Osteoblast (primary cell): ENCODE measurements around the gene ZNF215. TPM values are rescaled to one million over a fixed set of nuclear protein-coding genes. Genes with fewer than 3 reads are reported as not detected.

Experiments used
- DNase-seq: peaks from one replicate; pipeline ENCODE4 v3.0.0; 2011; ENCODE audit warnings: low spot score, mixed read lengths; ENCODE audit not compliant: insufficient read length; ENCODE audit errors: missing footprints
- H2AFZ ChIP-seq: 2 replicates; pipeline ENCODE4 v1.6.0; 2011; ENCODE audit warnings: mild to moderate bottlenecking, low read length
- H3K27ac ChIP-seq: 2 replicates; pipeline ENCODE4 v1.5.1; 2011; ENCODE audit warnings: mild to moderate bottlenecking, low read depth, low read length, moderate library complexity
- H3K27me3 ChIP-seq: 2 replicates; pipeline ENCODE4 v1.6.0; 2012; ENCODE audit warnings: mild to moderate bottlenecking, control low read depth, inconsistent platforms, low read length, moderate library complexity; ENCODE audit not compliant: insufficient read depth
- H3K36me3 ChIP-seq: 2 replicates; pipeline ENCODE4 v1.5.1; 2011; ENCODE audit warnings: mild to moderate bottlenecking, low read length, control low read depth, moderate library complexity; ENCODE audit not compliant: insufficient read depth
- H3K4me1 ChIP-seq: 2 replicates; pipeline ENCODE4 v1.5.1; 2011; ENCODE audit warnings: mild to moderate bottlenecking, low read length, control low read depth, moderate library complexity; ENCODE audit not compliant: insufficient read depth
- H3K4me2 ChIP-seq: 2 replicates; pipeline ENCODE4 v1.6.0; 2011; ENCODE audit warnings: mild to moderate bottlenecking, low read length; ENCODE audit not compliant: insufficient read depth
- H3K4me3 ChIP-seq: fragments of 200-600 bp; sonication (generic); 3 replicates; pipeline ENCODE4 v1.5.1; 2012; ENCODE audit warnings: mild to moderate bottlenecking, low read length, inconsistent platforms; ENCODE audit not compliant: insufficient read depth
- H3K79me2 ChIP-seq: 2 replicates; pipeline ENCODE4 v1.6.0; 2012; ENCODE audit warnings: mild to moderate bottlenecking, low read length, control low read depth, inconsistent platforms; ENCODE audit not compliant: insufficient read depth
- H3K9me3 ChIP-seq: 2 replicates; pipeline ENCODE4 v1.5.1; 2011; ENCODE audit warnings: low read depth, low read length, control low read depth
- H4K20me1 ChIP-seq: 2 replicates; pipeline ENCODE4 v1.6.0; 2012; ENCODE audit warnings: mild to moderate bottlenecking, low read length, control low read depth; ENCODE audit not compliant: insufficient read depth
- CTCF ChIP-seq: IDR thresholded peaks from 2 replicates; pipeline ENCODE4 v1.5.1; 2011; ENCODE audit warnings: mild to moderate bottlenecking, low read depth, low read length, moderate library complexity; ENCODE audit errors: extremely low read depth
- total RNA-seq: library from RNA; depleted of rRNA; stranded (reverse); fragments of >200 nt; gene quantifications from 2 replicates; pipeline ENCODE4 v1.2.3, GENCODE V29; 2012

Gene ZNF215
- total RNA-seq, 1 donor = 4.3 TPM

DNA sequence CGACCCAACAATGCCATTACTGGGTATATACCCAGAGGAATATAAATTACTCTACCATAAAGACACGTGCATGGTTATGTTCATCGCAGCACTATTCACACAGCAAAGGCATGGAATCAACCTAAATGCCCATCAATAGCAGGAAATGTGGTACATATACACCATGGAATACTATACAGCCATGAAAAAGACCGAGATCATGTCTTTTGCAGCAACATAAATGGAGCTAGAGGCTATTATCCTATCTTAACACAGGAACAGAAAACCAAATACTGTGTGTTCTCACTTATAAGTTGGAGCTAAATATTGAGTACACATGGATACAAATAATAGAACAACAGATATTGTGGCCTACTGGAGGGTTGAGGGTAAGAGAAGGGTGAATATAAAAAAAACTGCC is 37.4 kb upstream of the ZNF215 start:
- Histone ChIP-seq H2AFZ (no peak overlapping the region), H3K4me2 (no peak overlapping the region), H3K4me3 (no peak overlapping the region), H3K79me2 (no peaks in the 10 kb centered on the region), H3K27ac (no peak overlapping the region), H3K27me3 (no peaks in the 10 kb centered on the region), H3K4me1 (no peaks in the 10 kb centered on the region), H3K9me3 (no peaks in the 10 kb centered on the region), H4K20me1 (no peaks in the 10 kb centered on the region), H3K36me3 (no peaks in the 10 kb centered on the region)
- DNase-seq = no peak
- no peak for TF ChIP-seq CTCF

- Histone ChIP-seq H3K27me3 (no peaks in the 10 kb centered on the region), H3K4me1 (no peaks in the 10 kb centered on the region), H4K20me1 (no peaks in the 10 kb centered on the region), H3K36me3 (no peaks in the 10 kb centered on the region), H3K79me2 (no peaks in the 10 kb centered on the region), H3K27ac (no peak overlapping the region), H3K9me3 (no peaks in the 10 kb centered on the region), H3K4me2 (no peak overlapping the region), H2AFZ (no peak overlapping the region), H3K4me3 (no peak overlapping the region)
- DNase-seq = no peak
- no peak for TF ChIP-seq CTCF
These were observed 36.4 kb upstream of the ZNF215 start for GRCh38 chr11:6889835-6890234.

GRCh38 chr11:6892400-6892799 is 33.8 kb upstream of the ZNF215 start, which contains the start of gene OR2D2:
Gene OR2D2 (minus strand): TSS chr11:6892500. CDS start chr11:6892500, 0 bp downstream.
- TF ChIP-seq CTCF = no peak
- H3K4me3 ChIP-seq = no peak within 1 kb of the TSS
- no peak within 1 kb of the TSS for H3K27ac ChIP-seq
- H3K4me1 ChIP-seq = no peaks in the 10 kb centered on the region
- H3K79me2 ChIP-seq = no peaks in the 10 kb centered on the region
- no peak within 1 kb of the TSS for H2AFZ ChIP-seq
- DNase-seq = no peak
- H3K4me2 ChIP-seq = no peak within 1 kb of the TSS
- H3K36me3 ChIP-seq = no peaks in the 10 kb centered on the region
- H3K9me3 ChIP-seq = no peaks in the 10 kb centered on the region
- no peaks in the 10 kb centered on the region for H4K20me1 ChIP-seq
- H3K27me3 ChIP-seq = no peaks in the 10 kb centered on the region

GRCh38 chr11:6894097-6894496 is 32.1 kb upstream of the ZNF215 start:
- no peak for DNase-seq
- Histone ChIP-seq H3K27me3 (no peaks in the 10 kb centered on the region), H3K4me1 (no peaks in the 10 kb centered on the region), H3K4me3 (no peak overlapping the region), H3K9me3 (no peaks in the 10 kb centered on the region), H3K79me2 (no peaks in the 10 kb centered on the region), H4K20me1 (no peaks in the 10 kb centered on the region), H3K36me3 (no peaks in the 10 kb centered on the region), H3K4me2 (no peak overlapping the region), H3K27ac (no peak overlapping the region), H2AFZ (no peak overlapping the region)
- TF ChIP-seq CTCF = no peak
